Peyer's patch (tissue), 4 donors: Measurements from ENCODE around the gene BMPR1B.

ENCODE experiments used
- POLR2A ChIP-seq, 2 donors: fragments of 450-650 bp; IDR thresholded peaks; one replicate each; pipeline ENCODE4 v1.5.1; 2017; ENCODE audit warnings: antibody characterized with exemption in 2 of 2, mild to moderate bottlenecking in 2 of 2, moderate library complexity in 2 of 2
- TF ChIP-seq, protein P1 (sequence below), 6 experiments: fragments of 450-650 bp in 4 of 6; fragments of 200-600 bp in 2 of 6; sonication (generic) in 1 of 6; IDR thresholded peaks; one replicate each; pipeline ENCODE4 v1.5.1; 2017 to 2019; ENCODE audit warnings: antibody characterized with exemption in 6 of 6, mild to moderate bottlenecking in 3 of 6, moderate library complexity in 1 of 6

DNA sequence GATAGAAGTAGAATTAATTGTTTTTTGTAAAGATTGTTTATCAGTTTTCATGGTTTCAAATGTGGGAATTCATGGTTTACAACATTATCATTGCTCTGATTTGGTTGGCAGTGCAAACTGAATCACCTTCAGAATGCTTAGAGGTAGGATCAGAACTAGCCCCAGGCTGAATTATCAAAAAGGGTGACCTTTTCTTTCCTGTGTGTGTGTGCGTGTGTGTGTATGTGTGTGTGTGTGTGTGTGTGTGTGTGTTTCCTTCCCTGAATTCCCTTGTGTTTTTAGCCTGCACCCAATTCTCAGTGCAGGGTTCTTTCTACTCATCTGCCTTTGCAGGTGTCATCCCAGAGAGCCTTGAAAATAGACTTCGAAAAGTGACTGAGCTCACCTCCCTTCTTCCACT, 125.0 kb downstream of the BMPR1B start:
- TF ChIP-seq, protein P1, sequence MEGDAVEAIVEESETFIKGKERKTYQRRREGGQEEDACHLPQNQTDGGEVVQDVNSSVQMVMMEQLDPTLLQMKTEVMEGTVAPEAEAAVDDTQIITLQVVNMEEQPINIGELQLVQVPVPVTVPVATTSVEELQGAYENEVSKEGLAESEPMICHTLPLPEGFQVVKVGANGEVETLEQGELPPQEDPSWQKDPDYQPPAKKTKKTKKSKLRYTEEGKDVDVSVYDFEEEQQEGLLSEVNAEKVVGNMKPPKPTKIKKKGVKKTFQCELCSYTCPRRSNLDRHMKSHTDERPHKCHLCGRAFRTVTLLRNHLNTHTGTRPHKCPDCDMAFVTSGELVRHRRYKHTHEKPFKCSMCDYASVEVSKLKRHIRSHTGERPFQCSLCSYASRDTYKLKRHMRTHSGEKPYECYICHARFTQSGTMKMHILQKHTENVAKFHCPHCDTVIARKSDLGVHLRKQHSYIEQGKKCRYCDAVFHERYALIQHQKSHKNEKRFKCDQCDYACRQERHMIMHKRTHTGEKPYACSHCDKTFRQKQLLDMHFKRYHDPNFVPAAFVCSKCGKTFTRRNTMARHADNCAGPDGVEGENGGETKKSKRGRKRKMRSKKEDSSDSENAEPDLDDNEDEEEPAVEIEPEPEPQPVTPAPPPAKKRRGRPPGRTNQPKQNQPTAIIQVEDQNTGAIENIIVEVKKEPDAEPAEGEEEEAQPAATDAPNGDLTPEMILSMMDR (IDR thresholded peaks at IDR 0.05) = no peak
- TF ChIP-seq POLR2A (IDR thresholded peaks at IDR 0.05) = no peak
